ENCODE data around the gene CLCNKA.

GRCh38 chr1:16053781-16054502, 32.1 kb downstream of the CLCNKA start:
- TF ChIP-seq EGR1 (IDR thresholded peaks at IDR 0.05): no peak
- TF ChIP-seq MAX (IDR thresholded peaks at IDR 0.05): no peak
- no peak for TF ChIP-seq REST (IDR thresholded peaks at IDR 0.05; ENCODE audit: low read depth)
- no peak for TF ChIP-seq RAD21 (IDR thresholded peaks at IDR 0.05; ENCODE audit: low read depth)
- TF ChIP-seq CEBPB (IDR thresholded peaks at IDR 0.05): no peak
- no peak for TF ChIP-seq TEAD4 (IDR thresholded peaks at IDR 0.05)
- no peak for TF ChIP-seq YY1 (IDR thresholded peaks at IDR 0.05; ENCODE audit: low read depth)
- TF ChIP-seq TCF12 (IDR thresholded peaks at IDR 0.05; ENCODE audit: low read depth): no peak
- TF ChIP-seq USF1 (IDR thresholded peaks at IDR 0.05): no peak
- TF ChIP-seq NFIC (IDR thresholded peaks at IDR 0.05): no peak
- no peak for TF ChIP-seq EP300 (IDR thresholded peaks at IDR 0.05; ENCODE audit: borderline replicate concordance)
- TF ChIP-seq FOXM1 (IDR thresholded peaks at IDR 0.05; ENCODE audit: borderline replicate concordance, low read depth): no peak
- TF ChIP-seq ZBTB7A (IDR thresholded peaks at IDR 0.05; ENCODE audit: low read depth): no peak
- no peak for TF ChIP-seq TAF1 (IDR thresholded peaks at IDR 0.05; ENCODE audit: low read depth)
